NB4 (cell line): ENCODE data around the gene MARK1.

Experiments
- MYC ChIP-seq: IDR thresholded peaks from 2 replicates; pipeline ENCODE4 v1.6.1; 2011; ENCODE audit warnings: low read depth, low read length
- POLR2A ChIP-seq: IDR thresholded peaks from 2 replicates; pipeline ENCODE4 v1.6.1; 2011; ENCODE audit warnings: mild to moderate bottlenecking; ENCODE audit not compliant: insufficient read length; ENCODE audit errors: extremely low read depth
- TF ChIP-seq, protein P1 (sequence below): IDR thresholded peaks from one replicate; pipeline ENCODE4 v1.5.1; 2012; ENCODE audit warnings: low read depth, low read length
- TF ChIP-seq, protein P2 (sequence below): IDR thresholded peaks from 2 replicates; pipeline ENCODE4 v1.6.1; 2011; ENCODE audit warnings: low read depth, low read length

DNA sequence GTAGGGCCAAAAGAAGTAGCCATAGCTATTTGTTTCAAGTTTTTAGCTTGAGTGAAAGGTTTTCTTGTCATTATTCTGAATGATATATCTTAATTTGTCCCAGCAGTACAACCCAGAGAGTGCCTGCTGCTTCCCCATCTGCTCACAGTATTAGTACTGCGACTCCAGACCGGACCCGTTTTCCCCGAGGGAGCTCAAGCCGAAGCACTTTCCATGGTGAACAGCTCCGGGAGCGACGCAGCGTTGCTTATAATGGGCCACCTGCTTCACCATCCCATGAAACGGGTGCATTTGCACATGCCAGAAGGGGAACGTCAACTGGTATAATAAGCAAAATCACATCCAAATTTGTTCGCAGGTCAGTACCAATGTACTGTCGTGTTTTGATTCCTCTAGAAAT, 125.1 kb downstream of the MARK1 start:
- TF ChIP-seq POLR2A (no peak), MYC (no peak)
- TF ChIP-seq, protein P1, sequence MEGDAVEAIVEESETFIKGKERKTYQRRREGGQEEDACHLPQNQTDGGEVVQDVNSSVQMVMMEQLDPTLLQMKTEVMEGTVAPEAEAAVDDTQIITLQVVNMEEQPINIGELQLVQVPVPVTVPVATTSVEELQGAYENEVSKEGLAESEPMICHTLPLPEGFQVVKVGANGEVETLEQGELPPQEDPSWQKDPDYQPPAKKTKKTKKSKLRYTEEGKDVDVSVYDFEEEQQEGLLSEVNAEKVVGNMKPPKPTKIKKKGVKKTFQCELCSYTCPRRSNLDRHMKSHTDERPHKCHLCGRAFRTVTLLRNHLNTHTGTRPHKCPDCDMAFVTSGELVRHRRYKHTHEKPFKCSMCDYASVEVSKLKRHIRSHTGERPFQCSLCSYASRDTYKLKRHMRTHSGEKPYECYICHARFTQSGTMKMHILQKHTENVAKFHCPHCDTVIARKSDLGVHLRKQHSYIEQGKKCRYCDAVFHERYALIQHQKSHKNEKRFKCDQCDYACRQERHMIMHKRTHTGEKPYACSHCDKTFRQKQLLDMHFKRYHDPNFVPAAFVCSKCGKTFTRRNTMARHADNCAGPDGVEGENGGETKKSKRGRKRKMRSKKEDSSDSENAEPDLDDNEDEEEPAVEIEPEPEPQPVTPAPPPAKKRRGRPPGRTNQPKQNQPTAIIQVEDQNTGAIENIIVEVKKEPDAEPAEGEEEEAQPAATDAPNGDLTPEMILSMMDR = no peak
- TF ChIP-seq, protein P2, sequence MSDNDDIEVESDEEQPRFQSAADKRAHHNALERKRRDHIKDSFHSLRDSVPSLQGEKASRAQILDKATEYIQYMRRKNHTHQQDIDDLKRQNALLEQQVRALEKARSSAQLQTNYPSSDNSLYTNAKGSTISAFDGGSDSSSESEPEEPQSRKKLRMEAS = no peak
